ENCODE results near the gene HTR3E. TPM values are rescaled to one million over a fixed set of nuclear protein-coding genes. Genes with fewer than 3 reads are reported as not detected.

The HTR3E gene
- total RNA-seq (2014; rRNA removed; shearing (Covaris generic)) (not detected in 2 replicates), total RNA-seq (2022) (not detected in 2 replicates), Bru-seq, nascent RNA (not detected), BruChase-seq, experiment 1, labeled RNA remaining after a 6-hour chase (not detected), BruChase-seq, experiment 2, labeled RNA remaining after a 2-hour chase (not detected)
- long read RNA-seq, partial matches to known transcripts = 0 of 3 reads
- long read RNA-seq, other reads (novel, unspliced or antisense) = 3 of 3 reads

DNA sequence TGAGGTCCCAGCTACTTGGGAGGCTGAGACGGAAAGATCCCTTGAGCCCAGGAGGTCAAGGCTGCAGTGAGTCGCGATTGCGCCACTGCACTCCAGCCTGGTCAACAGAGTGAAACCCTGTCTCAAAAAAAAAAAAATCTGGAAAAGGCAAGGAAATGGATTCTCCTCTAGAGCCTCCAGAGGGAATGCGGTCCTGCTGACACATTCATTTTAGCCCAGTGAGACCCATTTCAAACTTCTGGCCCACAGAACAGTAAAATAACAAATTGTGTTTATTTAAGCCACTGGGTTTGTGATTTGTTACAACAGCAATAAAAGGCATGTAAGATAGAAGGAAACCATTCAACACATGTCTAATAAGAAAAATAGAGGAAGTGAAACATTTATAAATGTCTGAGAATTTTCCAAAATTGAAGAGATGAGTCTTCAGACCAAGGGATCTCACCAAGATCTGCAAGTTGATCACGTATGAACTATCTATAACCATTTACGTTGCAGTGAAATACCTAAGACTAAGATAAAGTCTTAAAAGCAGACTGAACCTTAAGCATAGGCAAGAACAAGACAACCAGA is at the start of gene HTR3E:
Gene HTR3E, plus strand, starts transcription at position 254 of the 573 bp plus-strand sequence. CDS start 466 bp downstream, outside the sequence.
- intact Hi-C loops (cut with micrococcal nuclease; ENCODE audit: unreplicated experiment) = no loop called here
- H3K79me2 ChIP-seq (ENCODE audit: insufficient read depth, low read depth, low read length) = no peaks in the 10 kb centered on the region
- BruUV-seq (replicated peaks) = no TSS peak
- no peaks in the 10 kb centered on the region for H3K36me3 ChIP-seq (ENCODE audit: insufficient read depth, low read length)
- H3K4me1 ChIP-seq (ENCODE audit: insufficient read depth, low read length, poor library complexity, severe bottlenecking) = no peaks in the 10 kb centered on the region
- H3K4me3 ChIP-seq (ENCODE audit: low read depth, low read length, poor library complexity, severe bottlenecking) = no peak within 1 kb of the TSS
- H3K9me2 ChIP-seq (ENCODE audit: insufficient read depth, low read length) = no peaks in the 10 kb centered on the region
- DNase-seq (ENCODE audit: low spot score) = no peak
- no peak within 1 kb of the TSS for H3K4me2 ChIP-seq (ENCODE audit: low read length)
- H4K20me1 ChIP-seq (ENCODE audit: insufficient read depth, low read length) = no peaks in the 10 kb centered on the region
- H3K9me3 ChIP-seq (ENCODE audit: low read length) = peaks cover 6% of the 10 kb centered on the region
- H2AFZ ChIP-seq (ENCODE audit: low read length) = no peak within 1 kb of the TSS
- ChIA-PET POLR2A (interaction anchor here (0.7 kb wide), 1 partner anchor 22 kb away, joined by 6 read pairs; no protein-coding TSS in a partner anchor), CTCF (ENCODE audit: unreplicated experiment) (no interaction called here)
- TF ChIP-seq CTCF (conservative IDR thresholded peaks at IDR 0.05; ENCODE audit: low read length) = no peak
- TF ChIP-seq EZH2phosphoT487 (IDR thresholded peaks at IDR 0.05; ENCODE audit: borderline replicate concordance, low read depth, low read length) = no peak
- H3K27ac ChIP-seq (ENCODE audit: low read depth, low read length, poor library complexity, severe bottlenecking) = no peak within 1 kb of the TSS

- Histone ChIP-seq H3K9me2 (ENCODE audit: insufficient read depth, low read length) (no peaks in the 10 kb centered on the region), H3K4me3 (ENCODE audit: low read depth, low read length, poor library complexity, severe bottlenecking) (no peak overlapping the region), H3K4me2 (ENCODE audit: low read length) (no peak overlapping the region), H3K79me2 (ENCODE audit: insufficient read depth, low read depth, low read length) (no peaks in the 10 kb centered on the region), H3K4me1 (ENCODE audit: insufficient read depth, low read length, poor library complexity, severe bottlenecking) (no peaks in the 10 kb centered on the region), H3K27ac (ENCODE audit: low read depth, low read length, poor library complexity, severe bottlenecking) (no peak overlapping the region), H4K20me1 (ENCODE audit: insufficient read depth, low read length) (no peaks in the 10 kb centered on the region), H3K36me3 (ENCODE audit: insufficient read depth, low read length) (no peaks in the 10 kb centered on the region), H3K9me3 (ENCODE audit: low read length) (no peaks in the 10 kb centered on the region), H2AFZ (ENCODE audit: low read length) (no peak overlapping the region)
- no peak for TF ChIP-seq CTCF (conservative IDR thresholded peaks at IDR 0.05; ENCODE audit: low read length)
- TF ChIP-seq EZH2phosphoT487 (IDR thresholded peaks at IDR 0.05; ENCODE audit: borderline replicate concordance, low read depth, low read length) = no peak
- intact Hi-C loops (cut with micrococcal nuclease; ENCODE audit: unreplicated experiment) = no loop called here
- ChIA-PET CTCF (ENCODE audit: unreplicated experiment) (no interaction called here), POLR2A (interaction anchor here (0.7 to 0.9 kb wide), 2 partner anchors 14 to 23 kb away, joined by 3 to 4 read pairs; no protein-coding TSS in a partner anchor)
- no TSS peak for BruUV-seq (replicated peaks)
- DNase-seq (ENCODE audit: low spot score) = peak; percentile 27
These were observed 46.5 kb upstream of the HTR3E start for GRCh38 chr3:184050217-184050847.

DNA sequence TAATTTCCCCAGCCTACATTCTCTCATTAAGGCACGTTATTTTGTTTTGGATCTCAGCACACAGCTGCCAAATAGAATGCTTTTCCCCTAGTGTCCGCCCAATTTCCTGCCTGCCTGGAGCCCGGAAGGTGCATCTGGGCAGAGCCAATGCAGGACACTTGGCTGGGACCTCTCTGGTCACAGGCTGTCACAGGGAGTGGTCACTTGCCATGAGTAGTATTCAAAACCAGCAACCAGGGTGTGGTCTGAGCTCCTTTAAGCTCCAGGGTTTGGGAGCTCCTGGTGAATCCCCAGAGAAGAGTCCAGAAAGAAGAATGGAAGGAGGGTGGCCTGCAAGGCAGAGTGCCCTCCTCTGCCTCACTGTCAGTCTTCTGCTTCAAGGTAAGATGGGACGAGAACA is 44.1 kb upstream of the HTR3E start, which contains the start of gene HTR3C:
Gene HTR3C, plus strand, starts transcription at position 281 of the 400 bp plus-strand sequence. Its CDS starts 34 bp downstream, at position 315.
- DNase-seq (ENCODE audit: low spot score) = no peak
- Histone ChIP-seq H2AFZ (ENCODE audit: low read length) (no peak within 1 kb of the TSS), H3K79me2 (ENCODE audit: insufficient read depth, low read depth, low read length) (no peaks in the 10 kb centered on the region), H3K4me1 (ENCODE audit: insufficient read depth, low read length, poor library complexity, severe bottlenecking) (no peaks in the 10 kb centered on the region), H4K20me1 (ENCODE audit: insufficient read depth, low read length) (no peaks in the 10 kb centered on the region), H3K9me2 (ENCODE audit: insufficient read depth, low read length) (no peaks in the 10 kb centered on the region), H3K4me3 (ENCODE audit: low read depth, low read length, poor library complexity, severe bottlenecking) (no peak within 1 kb of the TSS), H3K4me2 (ENCODE audit: low read length) (no peak within 1 kb of the TSS), H3K27ac (ENCODE audit: low read depth, low read length, poor library complexity, severe bottlenecking) (no peak within 1 kb of the TSS), H3K9me3 (ENCODE audit: low read length) (no peaks in the 10 kb centered on the region), H3K36me3 (ENCODE audit: insufficient read depth, low read length) (no peaks in the 10 kb centered on the region)
- intact Hi-C loops (cut with micrococcal nuclease; ENCODE audit: unreplicated experiment) = no loop called here
- no peak for TF ChIP-seq CTCF (conservative IDR thresholded peaks at IDR 0.05; ENCODE audit: low read length)
- TF ChIP-seq EZH2phosphoT487 (IDR thresholded peaks at IDR 0.05; ENCODE audit: borderline replicate concordance, low read depth, low read length) = no peak
- ChIA-PET POLR2A (no interaction called here), CTCF (ENCODE audit: unreplicated experiment) (no interaction called here)
- BruUV-seq (replicated peaks) = no TSS peak

Measured in OCI-LY7 (cell line).